Stimulated activated CD8-positive, alpha-beta memory T cell treated with anti-CD3 and anti-CD28 coated beads, Interleukin-4, amount 100 ng/mL, for 4 hours (primary cell): ENCODE measurements around the gene ZFAND2A.

Experiments used
- DNase-seq, 2 donors: peaks; one replicate each; pipeline ENCODE4 v3.0.0-alpha.2; 2020; ENCODE audit warnings: low read depth in 2 of 2, low spot score in 1 of 2

ZFAND2A gene

DNA sequence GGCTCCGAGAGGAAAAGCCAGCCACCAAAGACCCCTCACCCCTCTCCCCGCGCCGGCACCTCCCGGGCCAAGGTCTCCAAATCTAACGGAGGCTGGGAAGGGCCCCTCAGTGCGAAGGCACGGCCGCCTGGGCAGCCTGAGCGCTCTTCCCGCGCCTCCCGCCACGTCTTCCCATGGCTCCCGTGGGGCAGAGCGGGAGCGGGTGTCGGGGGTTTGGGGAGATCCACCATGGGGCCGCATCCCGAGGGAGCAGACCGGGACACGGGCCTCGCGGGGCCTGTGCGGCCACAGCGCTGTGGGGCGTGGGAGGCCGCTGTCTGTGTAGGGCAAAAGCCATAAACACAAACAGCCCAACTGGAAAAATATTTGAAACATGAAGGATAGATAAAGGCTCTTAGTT is 49.6 kb downstream of the ZFAND2A start:
- DNase-seq: no peak

GRCh38 chr7:1109581-1110310 is 50.2 kb downstream of the ZFAND2A start:
- no peak for DNase-seq

DNA sequence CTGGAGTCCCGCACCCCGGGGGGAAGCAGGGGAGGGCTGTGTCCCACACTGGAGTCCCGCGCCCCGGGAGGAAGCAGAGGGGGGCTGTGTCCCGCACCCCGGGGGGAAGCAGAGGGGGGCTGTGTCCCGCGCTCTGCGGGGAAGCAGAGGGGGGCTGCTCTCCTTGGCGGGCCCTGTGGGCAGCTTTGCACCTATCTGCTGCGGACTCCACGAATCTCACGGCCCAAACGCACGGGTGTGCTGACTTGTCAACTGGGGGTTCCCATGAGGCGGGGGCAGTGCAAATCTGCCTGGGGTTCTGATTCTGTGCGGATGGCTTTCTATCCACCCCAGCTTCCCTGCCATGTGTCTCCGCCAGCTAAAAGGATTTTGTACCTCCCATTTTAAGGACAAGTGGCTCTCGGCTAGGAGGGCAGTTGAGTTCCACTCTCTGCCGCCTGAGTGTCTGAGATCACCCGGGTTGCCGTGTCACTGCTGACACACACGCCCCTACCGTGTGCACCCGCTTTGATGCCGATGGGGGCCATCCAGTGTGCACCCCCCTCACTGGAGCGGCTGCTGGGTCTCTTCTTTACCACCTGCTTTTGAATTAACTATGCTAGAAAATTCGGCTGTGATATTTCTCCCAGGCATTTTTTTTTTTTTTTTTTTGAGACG is 51.6 kb downstream of the ZFAND2A start:
- no peak for DNase-seq

DNA sequence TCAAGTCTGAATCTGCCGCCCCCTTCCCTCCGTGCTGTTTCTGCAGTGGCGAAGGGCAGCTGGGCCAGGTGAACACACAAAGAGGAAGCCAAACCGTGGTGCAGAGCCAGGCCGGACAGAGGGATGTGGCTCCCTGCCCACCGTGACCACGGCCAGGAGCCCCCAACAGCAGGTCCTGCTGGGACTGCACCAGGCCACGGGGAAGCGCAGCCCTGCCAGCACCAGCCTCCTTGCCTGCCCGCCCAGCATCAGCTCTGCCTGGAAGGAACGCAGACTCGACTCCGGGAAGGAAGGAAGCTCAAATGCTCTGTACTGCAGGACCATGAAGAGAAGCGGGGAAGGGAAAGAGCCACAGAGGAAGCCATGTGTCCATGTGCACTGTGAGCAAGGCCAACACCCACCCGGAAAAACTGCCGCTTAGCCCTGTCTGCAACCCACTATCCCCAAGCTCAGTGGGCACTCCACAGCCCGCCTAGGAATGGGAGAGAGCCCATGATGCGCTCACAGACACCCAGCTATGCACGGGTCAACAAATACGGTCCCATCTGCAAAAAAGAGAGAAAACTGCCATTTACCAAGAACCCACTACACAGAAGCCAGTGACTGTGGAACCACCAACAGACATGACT is 53.1 kb downstream of the ZFAND2A start:
- no peak for DNase-seq

- DNase-seq: no peak
Observed at GRCh38 chr7:1106063-1106792, 53.8 kb downstream of the ZFAND2A start.

- no peak for DNase-seq
Observed at GRCh38 chr7:1105189-1105588, 54.8 kb downstream of the ZFAND2A start.

DNA sequence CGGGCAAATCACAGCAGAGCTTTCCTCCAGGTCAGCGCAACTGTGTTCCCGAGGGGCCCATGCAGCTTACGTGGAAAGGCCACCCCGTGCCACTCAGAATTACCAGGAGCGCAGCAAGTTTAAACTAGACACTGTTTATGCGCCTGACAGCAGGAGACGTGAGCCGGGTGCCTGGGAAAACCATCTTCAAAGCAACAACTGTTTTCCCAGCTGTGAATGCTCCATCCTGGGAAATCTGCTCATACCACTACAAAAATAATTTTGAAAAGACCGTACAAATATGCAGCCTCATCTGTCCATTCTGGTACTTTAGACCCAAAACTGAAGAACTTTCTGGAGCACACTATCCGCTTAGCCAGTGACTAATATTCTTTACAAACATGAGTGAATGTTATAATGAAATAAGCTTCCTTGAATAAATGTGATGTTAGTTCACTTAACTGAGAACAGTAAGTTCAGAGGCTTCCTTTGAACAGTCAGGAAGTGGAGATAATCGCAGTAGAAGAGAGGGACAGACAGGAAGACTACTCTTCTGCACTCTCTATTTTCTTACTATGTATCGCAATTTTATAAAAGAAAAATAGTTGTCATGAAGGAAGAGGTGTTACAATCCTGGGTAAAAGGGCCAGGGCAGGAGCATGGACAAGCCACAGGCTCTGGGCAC is 55.3 kb downstream of the ZFAND2A start:
- no peak for DNase-seq

GRCh38 chr7:1103789-1104515 is 56.0 kb downstream of the ZFAND2A start:
- DNase-seq: no peak

DNA sequence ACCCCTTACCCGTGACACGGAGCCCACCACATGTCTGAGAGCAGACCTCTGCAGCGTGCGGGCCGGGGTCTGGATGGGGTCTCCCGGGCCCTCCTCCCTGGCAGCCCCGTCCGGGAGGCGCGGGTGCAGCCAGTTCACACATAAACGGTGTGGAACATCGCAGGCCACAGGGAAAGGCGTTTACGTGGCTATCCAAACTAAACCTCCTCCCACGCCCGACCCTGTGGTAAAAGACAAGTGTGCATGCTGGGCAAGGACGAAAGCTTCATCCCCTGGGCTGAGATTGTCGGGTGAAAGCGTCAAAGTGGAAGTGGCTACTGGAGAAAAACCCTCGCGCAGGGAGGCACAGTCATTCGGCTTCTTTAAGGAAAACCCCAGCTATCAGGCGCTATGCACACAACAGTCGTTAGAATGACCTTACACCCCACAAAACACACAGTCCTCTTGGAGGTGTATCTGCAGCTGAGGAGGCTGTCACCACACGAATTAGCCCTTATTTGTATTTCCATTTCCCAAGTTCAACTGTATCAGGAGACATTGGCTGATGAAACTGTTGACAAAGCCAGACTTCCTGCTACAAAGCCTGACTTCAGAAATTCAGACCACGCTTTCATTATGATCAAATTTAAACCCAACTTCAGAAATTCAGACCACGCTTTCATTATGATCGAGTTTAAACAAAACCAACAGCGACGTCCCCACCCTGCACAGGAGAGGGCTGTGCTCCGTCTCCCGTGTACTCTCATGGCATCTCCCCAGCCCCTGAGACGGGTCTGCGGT is 56.8 kb downstream of the ZFAND2A start:
- no peak for DNase-seq
